KMS-11 (cell line): ENCODE data around the gene KLRK1.
"Not testable (repeated sequence)": the region's sequence is repeated elsewhere in the genome, so short reads cannot be mapped to it uniquely, and the experiment has no call there.

Experiments
- H2AFZ ChIP-seq: fragments of 200-600 bp; sonication (generic); 2 replicates; pipeline ENCODE4 v1.6.1; 2016; ENCODE audit warnings: antibody characterized with exemption, mixed run types, low read depth
- H3K27ac ChIP-seq: fragments of 200-600 bp; sonication (generic); 2 replicates; pipeline ENCODE4 v1.6.1; 2016; ENCODE audit warnings: mild to moderate bottlenecking, mixed run types
- H3K27me3 ChIP-seq: fragments of 200-600 bp; sonication (generic); 2 replicates; pipeline ENCODE4 v1.6.1; 2017; ENCODE audit warnings: mild to moderate bottlenecking, low read depth, mixed run types, moderate library complexity; ENCODE audit not compliant: insufficient read depth
- H3K36me3 ChIP-seq: fragments of 200-600 bp; sonication (generic); 2 replicates; pipeline ENCODE4 v1.6.1; 2017; ENCODE audit warnings: mild to moderate bottlenecking, mixed run types; ENCODE audit not compliant: insufficient read depth
- H3K4me1 ChIP-seq: fragments of 200-600 bp; sonication (generic); 2 replicates; pipeline ENCODE4 v1.6.1; 2016; ENCODE audit warnings: mild to moderate bottlenecking, low read depth, mixed run types; ENCODE audit not compliant: poor library complexity, severe bottlenecking
- H3K4me2 ChIP-seq: fragments of 200-600 bp; sonication (generic); 2 replicates; pipeline ENCODE4 v1.7.0; 2016; ENCODE audit warnings: mild to moderate bottlenecking, mixed run types
- H3K4me3 ChIP-seq: fragments of 200-600 bp; sonication (generic); IDR thresholded peaks from 2 replicates; pipeline ENCODE4 v1.6.1; 2017; ENCODE audit warnings: low read depth, low read length, mixed read lengths; ENCODE audit not compliant: insufficient read depth
- H3K79me2 ChIP-seq: fragments of 200-600 bp; sonication (generic); 2 replicates; pipeline ENCODE4 v1.6.1; 2016; ENCODE audit warnings: low read depth, mixed run types; ENCODE audit not compliant: insufficient read depth
- H3K9ac ChIP-seq: fragments of 200-600 bp; sonication (generic); 2 replicates; pipeline ENCODE4 v1.6.1; 2016; ENCODE audit warnings: mild to moderate bottlenecking, mixed run types
- H4K20me1 ChIP-seq: fragments of 200-600 bp; sonication (generic); 2 replicates; pipeline ENCODE4 v1.6.1; 2016; ENCODE audit warnings: mild to moderate bottlenecking, mixed run types; ENCODE audit not compliant: insufficient read depth
- TF ChIP-seq, protein P1 (sequence below): fragments of 200-600 bp; sonication (generic); conservative IDR thresholded peaks from 2 replicates; pipeline ENCODE4 v1.6.1; 2017; ENCODE audit warnings: low read depth, mild to moderate bottlenecking, antibody characterized with exemption, low read length, moderate library complexity, mixed read lengths

Gene KLRK1

GRCh38 chr12:10388624-10389413, 1.0 kb downstream of the KLRK1 start:
- TF ChIP-seq, protein P1, sequence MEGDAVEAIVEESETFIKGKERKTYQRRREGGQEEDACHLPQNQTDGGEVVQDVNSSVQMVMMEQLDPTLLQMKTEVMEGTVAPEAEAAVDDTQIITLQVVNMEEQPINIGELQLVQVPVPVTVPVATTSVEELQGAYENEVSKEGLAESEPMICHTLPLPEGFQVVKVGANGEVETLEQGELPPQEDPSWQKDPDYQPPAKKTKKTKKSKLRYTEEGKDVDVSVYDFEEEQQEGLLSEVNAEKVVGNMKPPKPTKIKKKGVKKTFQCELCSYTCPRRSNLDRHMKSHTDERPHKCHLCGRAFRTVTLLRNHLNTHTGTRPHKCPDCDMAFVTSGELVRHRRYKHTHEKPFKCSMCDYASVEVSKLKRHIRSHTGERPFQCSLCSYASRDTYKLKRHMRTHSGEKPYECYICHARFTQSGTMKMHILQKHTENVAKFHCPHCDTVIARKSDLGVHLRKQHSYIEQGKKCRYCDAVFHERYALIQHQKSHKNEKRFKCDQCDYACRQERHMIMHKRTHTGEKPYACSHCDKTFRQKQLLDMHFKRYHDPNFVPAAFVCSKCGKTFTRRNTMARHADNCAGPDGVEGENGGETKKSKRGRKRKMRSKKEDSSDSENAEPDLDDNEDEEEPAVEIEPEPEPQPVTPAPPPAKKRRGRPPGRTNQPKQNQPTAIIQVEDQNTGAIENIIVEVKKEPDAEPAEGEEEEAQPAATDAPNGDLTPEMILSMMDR, result no peak
- H3K4me2 ChIP-seq, result no peak overlapping the region

DNA sequence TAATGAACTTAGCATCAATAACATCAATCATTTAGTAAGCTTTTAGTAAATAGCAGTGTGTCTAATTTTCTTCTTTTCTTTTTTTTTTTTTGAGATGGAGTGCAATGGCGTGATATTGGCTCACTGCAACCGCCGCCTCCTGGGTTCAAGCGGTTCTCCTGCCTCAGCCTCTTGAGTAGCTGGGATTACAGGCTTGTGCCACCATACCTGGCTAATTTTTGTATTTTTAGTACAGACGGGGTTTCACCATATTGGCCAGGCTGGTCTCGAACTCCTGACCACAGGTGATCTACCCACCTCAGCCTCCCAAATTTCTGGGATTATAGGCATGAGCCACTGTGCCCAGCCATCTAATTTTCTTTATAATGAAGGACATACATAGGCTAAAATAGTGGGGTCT, 2.3 kb downstream of the KLRK1 start:
- not testable (repeated sequence) for H3K4me2 ChIP-seq, H3K9ac ChIP-seq, H2AFZ ChIP-seq, H3K27ac ChIP-seq, H3K27me3 ChIP-seq, H3K79me2 ChIP-seq, H3K36me3 ChIP-seq, H3K4me3 ChIP-seq, H4K20me1 ChIP-seq
- peaks cover 14% of the 10 kb centered on the region for H3K4me1 ChIP-seq

More at GRCh38 chr12:10388624-10389413, 1.0 kb downstream of the KLRK1 start:
- H2AFZ ChIP-seq, result no peak overlapping the region
- no peak overlapping the region for H3K4me3 ChIP-seq
- H3K27me3 ChIP-seq, result peaks cover 6% of the 10 kb centered on the region
- H3K9ac ChIP-seq, result no peak overlapping the region
- H3K36me3 ChIP-seq, result no peaks in the 10 kb centered on the region
- no peak overlapping the region for H3K27ac ChIP-seq
- no peaks in the 10 kb centered on the region for H4K20me1 ChIP-seq
- peaks cover 25% of the 10 kb centered on the region for H3K4me1 ChIP-seq
- H3K79me2 ChIP-seq, result no peaks in the 10 kb centered on the region

- Histone ChIP-seq H4K20me1 (no peaks in the 10 kb centered on the region), H3K4me2 (no peak overlapping the region), H3K27ac (no peak overlapping the region), H3K36me3 (no peaks in the 10 kb centered on the region), H3K9ac (no peak overlapping the region), H3K27me3 (peaks cover 6% of the 10 kb centered on the region), H3K79me2 (no peaks in the 10 kb centered on the region), H2AFZ (no peak overlapping the region), H3K4me1 (peaks cover 8% of the 10 kb centered on the region), H3K4me3 (no peak overlapping the region)
- TF ChIP-seq, protein P1, result no peak
Observed at GRCh38 chr12:10386857-10387256, 3.0 kb downstream of the KLRK1 start.

GRCh38 chr12:10385166-10385613, 4.7 kb downstream of the KLRK1 start:
- H4K20me1 ChIP-seq, result no peaks in the 10 kb centered on the region
- H3K4me2 ChIP-seq, result no peak overlapping the region
- no peak overlapping the region for H3K27ac ChIP-seq
- no peaks in the 10 kb centered on the region for H3K4me1 ChIP-seq
- no peaks in the 10 kb centered on the region for H3K36me3 ChIP-seq
- no peak overlapping the region for H3K9ac ChIP-seq
- H2AFZ ChIP-seq, result no peak overlapping the region
- H3K79me2 ChIP-seq, result no peaks in the 10 kb centered on the region
- no peak overlapping the region for H3K4me3 ChIP-seq
- TF ChIP-seq, protein P1, result no peak
- H3K27me3 ChIP-seq, result peaks cover 3% of the 10 kb centered on the region

- no peak overlapping the region for H3K4me2 ChIP-seq
- TF ChIP-seq, protein P1, result no peak
- no peaks in the 10 kb centered on the region for H3K27me3 ChIP-seq
- no peak overlapping the region for H2AFZ ChIP-seq
- H3K4me1 ChIP-seq, result no peaks in the 10 kb centered on the region
- H4K20me1 ChIP-seq, result no peaks in the 10 kb centered on the region
- H3K4me3 ChIP-seq, result no peak overlapping the region
- no peak overlapping the region for H3K27ac ChIP-seq
- no peaks in the 10 kb centered on the region for H3K79me2 ChIP-seq
- no peak overlapping the region for H3K9ac ChIP-seq
- no peaks in the 10 kb centered on the region for H3K36me3 ChIP-seq
Observed at GRCh38 chr12:10384191-10384590, 5.7 kb downstream of the KLRK1 start.
